ENCODE data around the gene GRID1.
"Not testable (repeated sequence)": the region's sequence is repeated elsewhere in the genome, so short reads cannot be mapped to it uniquely, and the experiment has no call there.

GRID1 gene

DNA sequence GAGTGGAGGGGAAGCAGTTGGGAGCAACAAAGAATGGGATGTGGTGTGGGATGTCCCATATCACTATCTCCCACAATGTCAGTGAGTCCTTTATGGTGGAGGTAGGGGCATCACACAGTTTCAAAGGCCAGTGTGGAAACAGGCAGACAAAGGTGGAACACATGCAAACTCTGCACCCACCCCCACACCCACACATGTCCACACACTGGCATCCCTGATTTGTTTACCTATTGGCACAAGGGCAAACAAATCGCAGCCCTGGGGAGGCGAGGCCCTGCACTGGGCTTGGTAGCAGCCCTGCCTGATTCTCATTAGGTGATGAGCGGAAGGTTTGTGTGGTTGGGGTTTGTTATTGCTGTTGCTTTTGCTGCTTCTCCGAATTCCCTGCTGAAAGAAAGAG, 243.3 kb downstream of the GRID1 start:
- DNase-seq = no peak

DNA sequence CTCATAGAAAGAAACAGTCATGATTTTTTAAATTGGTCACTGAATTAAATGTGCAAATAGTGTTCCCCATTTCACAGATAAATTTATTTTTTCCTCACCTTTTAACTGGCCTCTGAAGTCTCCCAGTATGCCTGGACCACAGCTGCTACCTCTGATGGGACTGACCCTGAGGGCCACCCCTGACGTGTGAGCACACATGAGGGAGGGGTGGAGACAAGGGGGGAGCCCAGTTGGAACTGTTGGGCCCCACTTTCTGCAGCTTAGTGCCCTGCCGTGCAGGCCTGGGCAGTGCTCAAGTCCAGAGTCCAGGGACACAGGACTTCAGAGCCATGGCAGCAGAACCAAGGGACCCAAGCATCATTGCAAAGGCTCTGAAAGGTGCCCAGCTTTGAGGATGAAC, 243.9 kb downstream of the GRID1 start:
- no peak for DNase-seq

GRCh38 chr10:86121200-86121599, 245.4 kb downstream of the GRID1 start:
- no peak for DNase-seq

- DNase-seq = no peak
These were observed 249.5 kb downstream of the GRID1 start for GRCh38 chr10:86117051-86117450.

DNA sequence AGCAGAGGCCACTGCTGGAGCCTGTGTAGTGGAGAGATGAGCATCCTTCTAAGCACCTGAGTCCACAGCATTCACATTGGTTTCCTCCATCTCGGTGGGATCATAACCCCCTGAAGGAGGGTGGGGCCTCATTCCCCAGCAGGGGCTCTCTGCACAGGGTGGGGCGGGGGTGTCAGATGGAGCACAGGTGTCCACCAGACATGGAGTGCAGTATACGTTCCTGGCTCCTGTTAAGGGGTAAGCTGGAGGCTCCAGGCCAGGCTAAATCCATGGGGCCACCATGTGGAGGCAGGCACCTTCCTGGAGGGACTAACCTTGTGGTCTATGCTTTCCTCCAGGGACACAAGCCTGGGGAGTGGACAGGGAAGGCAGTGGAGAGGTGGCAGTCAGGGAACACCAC, 252.6 kb downstream of the GRID1 start:
- DNase-seq = no peak

DNA sequence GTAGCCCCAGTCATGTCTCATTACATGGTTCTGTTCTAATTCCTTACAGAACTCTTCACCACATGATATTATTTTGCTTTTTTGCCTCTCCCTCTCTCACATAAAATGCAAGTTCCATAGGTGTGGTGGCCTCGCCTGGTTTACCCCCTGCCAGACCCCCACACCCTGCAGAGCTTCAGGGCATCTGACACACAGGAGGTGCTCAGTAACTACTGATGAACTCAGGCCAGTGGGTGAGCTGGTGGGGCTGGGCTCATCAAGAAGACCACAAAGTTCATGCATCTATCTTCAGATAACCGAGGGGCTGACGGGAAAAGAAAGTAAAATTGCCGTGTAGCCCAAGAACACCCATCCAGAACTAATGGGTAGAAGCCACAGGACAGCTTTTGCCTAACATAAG, 253.1 kb downstream of the GRID1 start:
- DNase-seq = no peak

- no peak for DNase-seq
These were observed 253.6 kb downstream of the GRID1 start for GRCh38 chr10:86113044-86113443.

GRCh38 chr10:86111902-86112545, 254.6 kb downstream of the GRID1 start:
- DNase-seq = no peak

DNA sequence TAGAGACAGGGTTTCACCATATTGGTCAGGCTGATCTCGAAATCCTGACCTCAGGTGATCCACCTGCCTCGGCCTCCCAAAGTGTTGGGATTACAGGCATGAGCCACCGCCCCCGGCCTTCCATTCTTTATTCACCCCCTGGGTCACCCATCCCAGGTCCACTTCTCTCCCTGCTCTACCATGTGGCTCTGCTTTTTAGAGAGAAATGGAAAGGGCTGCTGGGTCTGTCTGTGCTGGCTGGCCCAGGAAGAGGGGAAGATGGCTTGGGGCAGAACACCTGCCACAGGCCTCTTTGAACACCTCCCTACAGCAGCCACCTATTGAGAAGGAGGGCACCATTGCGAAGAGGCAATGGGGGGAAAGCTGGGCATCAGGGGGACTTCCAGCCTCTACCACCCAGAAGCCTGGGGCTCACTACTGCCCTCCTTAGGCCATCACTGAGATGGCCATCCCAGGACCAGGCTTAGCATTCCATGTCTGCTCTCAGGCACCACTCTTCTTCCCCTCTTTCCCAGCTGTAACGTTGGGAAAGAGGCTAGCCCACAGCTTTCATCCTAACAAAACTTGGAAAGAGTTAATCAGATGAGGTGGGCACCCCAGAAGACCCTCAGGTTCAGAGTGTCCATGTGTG, 256.3 kb downstream of the GRID1 start:
- no peak for DNase-seq

GRCh38 chr10:86109421-86109820, 257.2 kb downstream of the GRID1 start:
- DNase-seq = no peak

DNA sequence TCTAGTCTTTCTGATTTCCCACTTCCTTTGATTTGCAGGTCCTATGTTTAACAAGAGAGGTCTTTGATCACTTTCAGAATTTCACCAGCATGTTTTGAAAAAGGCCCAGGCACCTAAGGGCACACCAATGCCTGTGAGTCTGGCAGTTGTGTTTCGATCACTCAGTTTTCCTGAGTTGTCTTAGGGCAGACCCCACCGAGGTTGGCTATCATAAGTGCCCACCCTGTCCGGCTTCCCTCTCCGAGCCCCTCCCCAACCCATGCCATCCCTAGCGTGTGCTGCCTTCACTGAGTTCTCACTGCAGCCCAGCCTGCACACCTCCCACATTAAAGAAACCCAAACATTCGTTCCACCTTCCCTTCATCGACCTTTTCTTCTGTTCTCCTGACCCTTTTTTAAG, 257.9 kb downstream of the GRID1 start:
- DNase-seq = no peak

GRCh38 chr10:86107611-86108310, 258.8 kb downstream of the GRID1 start:
- not testable (repeated sequence) for DNase-seq

GRCh38 chr10:86107131-86107530, 259.5 kb downstream of the GRID1 start:
- no peak for DNase-seq

GRCh38 chr10:86106616-86107015, 260.0 kb downstream of the GRID1 start:
- no peak for DNase-seq

DNA sequence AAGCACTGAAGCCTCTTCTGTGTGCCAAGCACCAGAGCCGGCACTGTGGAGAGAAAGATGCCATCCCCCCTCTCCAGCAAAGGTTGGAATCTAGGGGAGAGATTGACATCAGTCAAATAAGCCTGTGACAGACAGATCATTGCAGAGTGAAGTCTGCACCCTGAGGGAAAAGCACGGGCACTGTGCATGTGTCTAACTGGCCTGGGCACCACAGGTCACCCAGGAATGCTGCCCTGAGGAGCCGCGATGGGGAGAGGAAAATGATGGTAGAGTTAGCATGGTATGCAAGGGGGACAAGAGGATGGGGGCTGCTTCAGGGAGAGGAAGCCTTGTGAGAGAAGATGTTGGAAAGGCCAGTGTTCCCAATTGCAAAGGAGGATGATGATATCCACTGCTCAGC, 261.0 kb downstream of the GRID1 start:
- DNase-seq = no peak

- DNase-seq = no peak
These were observed 261.4 kb downstream of the GRID1 start for GRCh38 chr10:86105181-86105580.

GRCh38 chr10:86104611-86105145, 261.9 kb downstream of the GRID1 start:
- no peak for DNase-seq

DNA sequence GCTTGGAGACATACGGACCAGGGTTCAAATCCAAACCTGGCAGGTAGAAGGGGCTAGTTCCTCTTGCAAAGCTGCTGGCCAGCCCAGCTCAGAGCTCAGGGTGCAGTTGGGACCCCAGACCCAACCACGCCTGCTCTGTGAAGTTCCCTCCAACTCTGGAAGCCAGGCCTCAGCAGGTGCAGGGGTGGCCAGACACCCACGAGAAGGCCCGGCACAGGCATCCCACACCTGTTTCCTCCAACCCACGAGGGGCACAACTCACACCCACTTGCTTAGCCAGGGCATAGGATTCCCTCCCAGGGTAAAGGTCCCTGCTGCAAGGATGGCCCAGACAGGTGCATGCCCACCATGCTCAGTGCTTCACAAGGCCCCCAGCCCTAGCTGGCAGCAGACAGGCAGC, 262.4 kb downstream of the GRID1 start:
- DNase-seq = no peak

DNA sequence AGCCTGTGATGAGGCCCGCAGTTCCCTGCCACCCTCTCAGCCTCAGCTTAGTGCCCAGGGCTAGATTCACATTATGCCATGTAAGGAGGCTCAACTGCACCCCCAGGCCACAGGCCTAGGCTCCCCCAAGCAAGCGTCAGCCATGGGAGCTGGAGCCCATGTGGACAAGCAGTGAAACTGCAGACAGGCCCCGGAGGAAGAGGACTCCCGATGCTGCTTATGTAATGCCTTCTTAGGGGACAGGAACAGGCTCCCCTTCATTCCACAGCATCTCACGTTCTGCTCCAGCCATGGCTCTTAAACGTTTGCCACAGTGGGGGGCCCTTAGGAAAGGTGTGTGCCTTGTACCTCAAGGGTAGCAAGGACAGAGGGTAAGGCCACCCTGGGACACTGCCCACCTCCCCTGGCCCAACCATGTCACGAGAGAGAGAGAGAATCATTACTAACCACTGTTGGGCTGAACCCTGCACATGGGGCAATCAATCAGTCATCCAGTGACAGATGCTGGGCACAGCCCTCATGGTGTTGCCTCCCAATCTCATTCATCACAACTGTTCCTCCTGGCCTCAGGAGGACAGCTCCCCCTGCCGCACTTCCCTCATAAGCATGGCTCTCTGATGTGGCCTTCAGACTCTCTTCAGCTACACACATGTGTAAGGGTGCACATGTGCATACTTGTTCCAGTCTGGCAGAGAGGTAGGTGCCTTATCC, 263.0 kb downstream of the GRID1 start:
- DNase-seq = no peak

- no peak for DNase-seq
These were observed 264.1 kb downstream of the GRID1 start for GRCh38 chr10:86102451-86102850.

DNA sequence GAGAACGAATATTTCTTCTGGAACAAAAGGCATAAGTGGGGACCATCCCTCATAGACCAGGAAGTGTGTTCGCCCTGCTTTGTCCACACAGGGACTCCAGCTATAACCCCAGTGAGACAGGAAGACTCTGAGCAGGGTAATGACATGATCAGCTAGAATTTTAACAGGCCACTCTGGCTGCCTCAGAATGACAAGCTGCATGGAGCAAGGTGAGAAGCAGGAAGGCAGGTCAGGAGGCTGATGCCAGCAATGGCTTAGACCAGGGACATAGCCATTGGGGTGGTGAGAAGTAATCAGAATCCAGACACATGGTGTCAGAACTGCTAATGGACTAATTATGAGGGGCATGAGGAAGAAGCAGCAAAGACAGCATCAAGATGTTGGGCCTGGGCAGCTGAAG, 264.6 kb downstream of the GRID1 start:
- DNase-seq = no peak

GRCh38 chr10:86100581-86101061, 266.0 kb downstream of the GRID1 start:
- no peak for DNase-seq
